BJ (cell line): ENCODE measurements around the gene DAPK2. TPM values are rescaled to one million over a fixed set of nuclear protein-coding genes. Genes with fewer than 3 reads are reported as not detected.

Experiments
- CTCF ChIA-PET: fragments of 350-600 bp; formaldehyde crosslinking; extraction: SDS; loops from one replicate; lab custom pipeline; 2021; ENCODE audit warnings: antibody characterized with exemption, inconsistent platforms; lab: Yijun Ruan, JAX
- POLR2A ChIA-PET: fragments of 300-600 bp; sonication (Branson Sonifier 250); formaldehyde crosslinking; extraction: SDS; loops from one replicate; lab custom pipeline; 2021; ENCODE audit warnings: antibody characterized with exemption; lab: Charles Lee
- DNase-seq: peaks from one replicate; pipeline ENCODE4 v3.0.0-alpha.2; 2011; ENCODE audit warnings: low read depth
- H3K27me3 ChIP-seq: 2 replicates; pipeline ENCODE4 v1.6.0; 2011; ENCODE audit warnings: low read length; ENCODE audit not compliant: control insufficient read depth, insufficient read depth
- H3K36me3 ChIP-seq: 2 replicates; pipeline ENCODE4 v1.5.1; 2011; ENCODE audit warnings: low read length; ENCODE audit not compliant: control insufficient read depth, insufficient read depth
- H3K4me3 ChIP-seq: 2 replicates; pipeline ENCODE4 v1.5.1; 2011; ENCODE audit warnings: low read depth, mild to moderate bottlenecking, control low read depth, low read length
- polyA plus RNA-seq: library from polyadenylated mRNA; depleted of rRNA; stranded (reverse); fragments of >200 nt; gene quantifications from 2 replicates; pipeline ENCODE4 v1.2.3, GENCODE V29; 2011
- TF ChIP-seq, protein P1 (sequence below): IDR thresholded peaks from 2 replicates; pipeline ENCODE4 v1.5.1; 2011; ENCODE audit warnings: low read depth, mild to moderate bottlenecking, control low read depth, inconsistent platforms, low read length, moderate library complexity; ENCODE audit not compliant: insufficient read depth

The DAPK2 gene
- polyA plus RNA-seq, 1 experiment, result 12.4 TPM

DNA sequence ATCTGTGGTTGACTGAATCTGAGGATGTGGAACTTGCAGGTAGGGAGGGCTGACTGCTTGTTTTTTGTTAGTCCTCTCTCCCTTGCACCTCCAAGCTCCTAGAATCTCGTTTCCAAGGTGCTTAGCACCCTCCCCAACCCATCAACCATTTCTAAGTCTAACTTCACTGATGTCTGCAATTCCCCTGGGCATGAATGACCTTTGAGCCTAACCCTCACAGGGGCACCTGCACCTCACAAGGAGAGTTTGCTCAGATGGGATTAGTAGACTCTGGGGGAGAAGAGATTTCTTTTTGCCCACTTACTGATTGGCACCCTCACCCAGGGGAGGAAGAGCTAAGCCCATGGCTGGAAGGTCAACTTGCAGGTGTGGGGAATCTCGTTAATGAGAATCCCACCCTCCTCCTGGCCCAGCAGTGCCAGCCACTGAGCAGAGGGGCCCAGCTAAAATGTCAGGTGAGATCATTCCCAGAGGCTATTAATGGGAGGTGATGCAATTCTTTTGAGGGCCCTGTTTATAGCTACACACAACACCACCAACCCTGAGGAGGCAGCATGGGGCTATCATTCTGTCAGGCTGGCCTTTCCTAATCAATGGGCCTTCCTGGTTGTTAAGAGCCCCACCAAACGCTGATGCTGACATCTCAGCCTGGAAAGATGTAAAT is 130.9 kb downstream of the DAPK2 start:
- DNase-seq, result no peak
- TF ChIP-seq, protein P1, sequence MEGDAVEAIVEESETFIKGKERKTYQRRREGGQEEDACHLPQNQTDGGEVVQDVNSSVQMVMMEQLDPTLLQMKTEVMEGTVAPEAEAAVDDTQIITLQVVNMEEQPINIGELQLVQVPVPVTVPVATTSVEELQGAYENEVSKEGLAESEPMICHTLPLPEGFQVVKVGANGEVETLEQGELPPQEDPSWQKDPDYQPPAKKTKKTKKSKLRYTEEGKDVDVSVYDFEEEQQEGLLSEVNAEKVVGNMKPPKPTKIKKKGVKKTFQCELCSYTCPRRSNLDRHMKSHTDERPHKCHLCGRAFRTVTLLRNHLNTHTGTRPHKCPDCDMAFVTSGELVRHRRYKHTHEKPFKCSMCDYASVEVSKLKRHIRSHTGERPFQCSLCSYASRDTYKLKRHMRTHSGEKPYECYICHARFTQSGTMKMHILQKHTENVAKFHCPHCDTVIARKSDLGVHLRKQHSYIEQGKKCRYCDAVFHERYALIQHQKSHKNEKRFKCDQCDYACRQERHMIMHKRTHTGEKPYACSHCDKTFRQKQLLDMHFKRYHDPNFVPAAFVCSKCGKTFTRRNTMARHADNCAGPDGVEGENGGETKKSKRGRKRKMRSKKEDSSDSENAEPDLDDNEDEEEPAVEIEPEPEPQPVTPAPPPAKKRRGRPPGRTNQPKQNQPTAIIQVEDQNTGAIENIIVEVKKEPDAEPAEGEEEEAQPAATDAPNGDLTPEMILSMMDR, result no peak
- ChIA-PET CTCF (interaction anchor here (0.7 to 1.7 kb wide), 5 partner anchors 30 to 151 kb away, joined by 3 to 7 read pairs (median 3); no protein-coding TSS in a partner anchor), POLR2A (no interaction called here)
- no peak overlapping the region for H3K4me3 ChIP-seq
- no peaks in the 10 kb centered on the region; the same call in 1 of the 2 replicates for H3K36me3 ChIP-seq
- no peaks in the 10 kb centered on the region for H3K27me3 ChIP-seq

DNA sequence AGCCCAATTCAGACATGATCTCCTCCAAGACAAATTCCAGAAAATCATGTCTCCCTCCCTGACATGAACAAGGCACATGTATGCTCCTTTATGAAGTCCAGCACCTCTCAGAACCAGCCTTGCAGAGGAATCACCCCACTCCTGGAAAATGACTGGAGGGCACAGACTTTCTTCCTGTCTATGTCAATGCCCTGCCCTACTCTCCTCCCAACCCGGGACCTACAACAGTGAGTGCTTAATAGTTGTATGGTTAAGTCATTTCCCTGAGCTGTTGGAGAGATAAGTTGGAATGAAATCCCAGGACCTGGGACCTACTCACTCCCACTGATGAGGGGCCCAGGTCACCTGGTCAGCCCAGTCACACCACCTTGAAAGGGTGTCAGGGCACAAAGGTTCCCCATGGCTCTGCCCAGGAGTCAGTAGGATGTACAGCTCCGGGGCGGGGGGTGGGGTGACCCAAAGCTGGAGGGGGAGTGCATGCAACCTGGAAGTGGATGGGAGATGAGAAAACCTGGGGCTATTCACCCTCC is 132.4 kb downstream of the DAPK2 start:
- POLR2A ChIA-PET, result no interaction called here
- TF ChIP-seq, protein P1, result no peak
- Histone ChIP-seq H3K27me3 (no peaks in the 10 kb centered on the region), H3K36me3 (no peaks in the 10 kb centered on the region; the same call in 1 of the 2 replicates), H3K4me3 (no peak overlapping the region)
- CTCF ChIA-PET, result interaction anchor here (1.0 to 1.3 kb wide), 3 partner anchors 14 to 126 kb away, joined by 3 read pairs; no protein-coding TSS in a partner anchor
- DNase-seq, result no peak

DNA sequence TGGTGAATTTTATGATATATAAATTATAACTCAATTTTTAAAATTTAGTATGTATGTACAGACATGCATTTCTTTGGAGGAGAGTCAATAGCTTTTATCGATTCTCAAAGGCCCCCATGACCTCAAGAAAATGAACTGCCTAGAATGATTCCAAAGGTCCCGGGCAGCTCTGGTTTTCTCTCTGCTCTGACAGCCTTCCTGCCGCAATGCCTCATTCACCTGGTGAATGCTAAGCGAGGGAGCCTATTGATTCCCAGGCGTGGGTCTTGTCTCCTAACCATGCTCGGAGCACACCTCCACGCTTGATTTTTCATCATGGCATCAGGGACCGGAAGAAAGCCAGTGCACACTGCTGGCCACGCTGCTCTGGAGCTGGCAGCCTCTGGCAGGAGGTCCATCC is 132.9 kb downstream of the DAPK2 start:
- no peak for DNase-seq
- POLR2A ChIA-PET, result no interaction called here
- TF ChIP-seq, protein P1, result no peak
- CTCF ChIA-PET, result interaction anchor here (1.0 to 1.3 kb wide), 6 partner anchors 9 to 127 kb away, joined by 3 to 5 read pairs (median 3); no protein-coding TSS in a partner anchor
- H3K4me3 ChIP-seq, result no peak overlapping the region
- no peaks in the 10 kb centered on the region for H3K27me3 ChIP-seq
- no peaks in the 10 kb centered on the region; the same call in 1 of the 2 replicates for H3K36me3 ChIP-seq

DNA sequence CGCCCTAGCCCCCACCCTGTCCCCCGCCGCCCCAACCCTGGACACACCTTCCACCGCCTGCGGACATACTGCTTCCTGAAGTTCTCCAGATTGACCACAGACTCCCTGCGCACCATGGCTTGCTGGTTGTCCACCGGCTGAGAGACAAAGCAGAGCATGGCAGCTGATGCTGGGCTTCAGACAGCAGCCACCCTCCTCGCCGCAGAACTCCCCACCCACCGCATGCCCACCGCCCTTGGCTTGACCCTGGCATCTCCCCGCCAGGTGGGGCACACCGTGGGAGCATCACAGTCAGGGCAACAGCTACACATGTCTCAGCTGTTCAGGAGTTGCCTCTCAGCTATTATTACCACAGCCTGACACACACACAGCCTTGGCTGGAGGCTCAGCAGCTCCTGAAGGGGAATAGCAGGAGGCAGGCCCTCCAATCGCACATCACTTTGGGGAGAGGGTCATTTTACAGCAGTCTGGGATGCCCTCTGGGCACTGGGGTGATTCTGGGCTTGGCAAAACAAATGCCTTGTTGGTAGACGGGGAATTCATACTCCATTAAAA is 134.1 kb downstream of the DAPK2 start:
- no peak for DNase-seq
- CTCF ChIA-PET, result interaction anchor here (0.9 to 2.7 kb wide), 7 partner anchors 10 to 155 kb away, joined by 3 to 7 read pairs (median 3); no protein-coding TSS in a partner anchor

More for the DNA sequence above, 134.1 kb downstream of the DAPK2 start:
- TF ChIP-seq, protein P1, result no peak
- H3K27me3 ChIP-seq, result no peaks in the 10 kb centered on the region
- H3K36me3 ChIP-seq, result peaks cover 2% of the 10 kb centered on the region; the same call in 1 of the 2 replicates
- no peak overlapping the region for H3K4me3 ChIP-seq
- POLR2A ChIA-PET, result no interaction called here
